IMR-90 (cell line): ENCODE results near the gene SYT5.

Experiments
- BHLHE40 ChIP-seq: fragments of 150-350 bp; IDR thresholded peaks from 2 replicates; pipeline ENCODE4 v1.6.1; 2016; ENCODE audit warnings: mild to moderate bottlenecking, low read depth, low read length
- CTCF ChIP-seq: conservative IDR thresholded peaks from 2 replicates; pipeline ENCODE4 v1.5.1; 2012; ENCODE audit warnings: mild to moderate bottlenecking, low read depth, low read length, improper control_type of control experiment
- FOS ChIP-seq: fragments of 150-350 bp; IDR thresholded peaks from 2 replicates; pipeline ENCODE4 v1.6.1; 2016; ENCODE audit warnings: low read depth, low read length
- MAFK ChIP-seq: IDR thresholded peaks from 2 replicates; pipeline ENCODE4 v1.6.1; 2012; ENCODE audit warnings: low read depth, low read length, improper control_type of control experiment
- MXI1 ChIP-seq: IDR thresholded peaks from 2 replicates; pipeline ENCODE4 v1.6.1; 2012; ENCODE audit warnings: low read depth, mild to moderate bottlenecking, low read length, moderate library complexity, borderline replicate concordance
- NFE2L2 ChIP-seq: fragments of 150-350 bp; IDR thresholded peaks from 2 replicates; pipeline ENCODE4 v1.6.1; 2016; ENCODE audit warnings: low read depth, mild to moderate bottlenecking, low read length
- POLR2A ChIP-seq: IDR thresholded peaks from 2 replicates; pipeline ENCODE4 v1.6.1; 2012; ENCODE audit warnings: mild to moderate bottlenecking, low read depth, low read length
- RCOR1 ChIP-seq: IDR thresholded peaks from 2 replicates; pipeline ENCODE4 v1.6.1; 2012; ENCODE audit warnings: mild to moderate bottlenecking, low read length, improper control_type of control experiment; ENCODE audit not compliant: insufficient replicate concordance
- RFX5 ChIP-seq: IDR thresholded peaks from 2 replicates; pipeline ENCODE4 v1.8.0; 2012; ENCODE audit warnings: low read depth, mild to moderate bottlenecking, low read length, moderate library complexity
- SMC3 ChIP-seq: fragments of 150-350 bp; IDR thresholded peaks from 2 replicates; pipeline ENCODE4 v1.6.1; 2016; ENCODE audit warnings: low read depth, mild to moderate bottlenecking, antibody characterized with exemption, low read length, moderate library complexity

- TF ChIP-seq CTCF (no peak), RFX5 (no peak), NFE2L2 (no peak), FOS (no peak), RCOR1 (no peak), BHLHE40 (no peak), MAFK (no peak), SMC3 (no peak), POLR2A (no peak), MXI1 (no peak)
Observed at GRCh38 chr19:55197528-55197927, 17.4 kb upstream of the SYT5 start.
